DND-41 (cell line): ENCODE measurements around the gene LRP6.

Experiments used
- ATAC-seq: fragments of 200-7000 bp; cut with Tn5 transposase; 3 replicates; pipeline ENCODE4 v1.9.1; 2021; ENCODE audit warnings: low read depth; ENCODE audit not compliant: insufficient read depth
- DNase-seq: peaks from one replicate; pipeline ENCODE4 v3.0.0-alpha.2; 2020
- H2AFZ ChIP-seq: 2 replicates; pipeline ENCODE4 v1.6.0; 2012; ENCODE audit warnings: low read depth, low read length
- H3K27ac ChIP-seq: 2 replicates; pipeline ENCODE4 v1.5.1; 2012; ENCODE audit warnings: low read length, inconsistent platforms
- H3K27me3 ChIP-seq: fragments of 200-600 bp; sonication (generic); 2 replicates; pipeline ENCODE4 v1.6.0; 2012; ENCODE audit warnings: low read length, mild to moderate bottlenecking, inconsistent platforms; ENCODE audit not compliant: insufficient read depth, poor library complexity
- H3K36me3 ChIP-seq: 2 replicates; pipeline ENCODE4 v1.5.1; 2012; ENCODE audit warnings: low read length, inconsistent platforms; ENCODE audit not compliant: insufficient read depth
- H3K4me1 ChIP-seq: 2 replicates; pipeline ENCODE4 v1.5.1; 2012; ENCODE audit warnings: mild to moderate bottlenecking, low read length; ENCODE audit not compliant: insufficient read depth
- H3K4me2 ChIP-seq: 2 replicates; pipeline ENCODE4 v1.6.0; 2012; ENCODE audit warnings: mild to moderate bottlenecking, moderate library complexity, low read length, inconsistent platforms; ENCODE audit not compliant: insufficient read depth
- H3K4me3 ChIP-seq, 2 experiments: fragments of 200-600 bp in 1 of 2; shearing (Covaris generic) in 1 of 2; 2 replicates each; pipeline ENCODE4 v1.5.1; 2012 to 2016; ENCODE audit warnings: inconsistent platforms in 2 of 2, low read length in 2 of 2, mild to moderate bottlenecking in 2 of 2, low read depth in 1 of 2, moderate library complexity in 1 of 2
- H3K79me2 ChIP-seq: 2 replicates; pipeline ENCODE4 v1.6.0; 2012; ENCODE audit warnings: low read length, inconsistent platforms; ENCODE audit not compliant: insufficient read depth
- H3K9ac ChIP-seq: 2 replicates; pipeline ENCODE4 v1.6.0; 2012; ENCODE audit warnings: low read depth, mild to moderate bottlenecking, inconsistent platforms, low read length, moderate library complexity
- H3K9me3 ChIP-seq: 2 replicates; pipeline ENCODE4 v1.5.1; 2012; ENCODE audit warnings: low read length, moderate library complexity, mild to moderate bottlenecking, inconsistent platforms; ENCODE audit not compliant: insufficient read depth, severe bottlenecking
- H4K20me1 ChIP-seq: 2 replicates; pipeline ENCODE4 v1.6.0; 2012; ENCODE audit warnings: low read length; ENCODE audit not compliant: insufficient read depth
- EZH2 ChIP-seq: IDR thresholded peaks from 3 replicates; pipeline ENCODE4 v1.6.1; 2012; ENCODE audit warnings: borderline replicate concordance, low read depth, mild to moderate bottlenecking, moderate library complexity, low read length, inconsistent platforms; ENCODE audit not compliant: severe bottlenecking
- TF ChIP-seq, protein P1 (sequence below): IDR thresholded peaks from 2 replicates; pipeline ENCODE4 v1.5.1; 2012; ENCODE audit warnings: borderline replicate concordance, low read length, moderate library complexity, mild to moderate bottlenecking; ENCODE audit not compliant: poor library complexity, severe bottlenecking; ENCODE audit errors: extremely low read depth

Gene LRP6

GRCh38 chr12:12097891-12098690, 168.8 kb downstream of the LRP6 start:
- Histone ChIP-seq H3K79me2 (no peaks in the 10 kb centered on the region), H3K4me3 (no peak overlapping the region), H3K36me3 (no peaks in the 10 kb centered on the region), H3K9ac (no peak overlapping the region), H3K9me3 (no peaks in the 10 kb centered on the region), H3K27me3 (no peaks in the 10 kb centered on the region), H4K20me1 (no peaks in the 10 kb centered on the region), H3K4me2 (no peak overlapping the region), H3K27ac (no peak overlapping the region), H2AFZ (no peak overlapping the region), H3K4me1 (no peaks in the 10 kb centered on the region)
- ATAC-seq (no peak), DNase-seq (no peak)
- no peak for TF ChIP-seq EZH2
- TF ChIP-seq, protein P1, sequence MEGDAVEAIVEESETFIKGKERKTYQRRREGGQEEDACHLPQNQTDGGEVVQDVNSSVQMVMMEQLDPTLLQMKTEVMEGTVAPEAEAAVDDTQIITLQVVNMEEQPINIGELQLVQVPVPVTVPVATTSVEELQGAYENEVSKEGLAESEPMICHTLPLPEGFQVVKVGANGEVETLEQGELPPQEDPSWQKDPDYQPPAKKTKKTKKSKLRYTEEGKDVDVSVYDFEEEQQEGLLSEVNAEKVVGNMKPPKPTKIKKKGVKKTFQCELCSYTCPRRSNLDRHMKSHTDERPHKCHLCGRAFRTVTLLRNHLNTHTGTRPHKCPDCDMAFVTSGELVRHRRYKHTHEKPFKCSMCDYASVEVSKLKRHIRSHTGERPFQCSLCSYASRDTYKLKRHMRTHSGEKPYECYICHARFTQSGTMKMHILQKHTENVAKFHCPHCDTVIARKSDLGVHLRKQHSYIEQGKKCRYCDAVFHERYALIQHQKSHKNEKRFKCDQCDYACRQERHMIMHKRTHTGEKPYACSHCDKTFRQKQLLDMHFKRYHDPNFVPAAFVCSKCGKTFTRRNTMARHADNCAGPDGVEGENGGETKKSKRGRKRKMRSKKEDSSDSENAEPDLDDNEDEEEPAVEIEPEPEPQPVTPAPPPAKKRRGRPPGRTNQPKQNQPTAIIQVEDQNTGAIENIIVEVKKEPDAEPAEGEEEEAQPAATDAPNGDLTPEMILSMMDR = no peak

- H4K20me1 ChIP-seq = no peaks in the 10 kb centered on the region
- no peaks in the 10 kb centered on the region for H3K9me3 ChIP-seq
- no peak for ATAC-seq
These were observed 171.8 kb downstream of the LRP6 start for GRCh38 chr12:12095021-12095420.

DNA sequence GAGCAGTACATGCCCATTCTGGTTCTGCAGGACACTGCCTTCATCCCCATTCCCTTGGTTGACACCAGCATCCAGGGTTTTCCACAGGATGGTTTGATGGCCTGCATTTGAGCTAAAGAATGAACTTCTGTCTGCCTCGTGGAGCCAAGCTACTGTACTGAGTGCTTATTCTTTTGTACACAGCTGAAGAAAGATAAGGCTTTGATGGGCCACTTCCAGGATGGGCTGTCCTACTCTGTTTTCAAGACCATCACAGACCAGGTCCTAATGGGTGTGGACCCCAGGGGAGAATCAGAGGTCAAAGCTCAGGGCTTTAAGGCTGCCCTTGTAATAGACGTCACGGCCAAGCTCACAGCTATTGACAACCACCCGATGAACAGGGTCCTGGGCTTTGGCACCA, 172.4 kb downstream of the LRP6 start:
- Histone ChIP-seq H2AFZ (no peak overlapping the region), H3K4me1 (no peaks in the 10 kb centered on the region), H3K27me3 (peaks cover 7% of the 10 kb centered on the region), H3K36me3 (no peaks in the 10 kb centered on the region), H4K20me1 (no peaks in the 10 kb centered on the region), H3K4me2 (no peak overlapping the region), H3K27ac (no peak overlapping the region), H3K9ac (no peak overlapping the region), H3K4me3 (no peak overlapping the region), H3K9me3 (no peaks in the 10 kb centered on the region), H3K79me2 (no peaks in the 10 kb centered on the region)
- no peak for ATAC-seq
- no peak for DNase-seq
- TF ChIP-seq, protein P1 = no peak
- TF ChIP-seq EZH2 = no peak

More at GRCh38 chr12:12095021-12095420, 171.8 kb downstream of the LRP6 start:
- TF ChIP-seq EZH2 = no peak
- Histone ChIP-seq H3K27me3 (peaks cover 7% of the 10 kb centered on the region), H3K79me2 (no peaks in the 10 kb centered on the region), H2AFZ (no peak overlapping the region), H3K4me2 (no peak overlapping the region), H3K4me1 (no peaks in the 10 kb centered on the region), H3K27ac (no peak overlapping the region), H3K4me3 (no peak overlapping the region), H3K36me3 (no peaks in the 10 kb centered on the region), H3K9ac (no peak overlapping the region)
- DNase-seq = no peak

DNA sequence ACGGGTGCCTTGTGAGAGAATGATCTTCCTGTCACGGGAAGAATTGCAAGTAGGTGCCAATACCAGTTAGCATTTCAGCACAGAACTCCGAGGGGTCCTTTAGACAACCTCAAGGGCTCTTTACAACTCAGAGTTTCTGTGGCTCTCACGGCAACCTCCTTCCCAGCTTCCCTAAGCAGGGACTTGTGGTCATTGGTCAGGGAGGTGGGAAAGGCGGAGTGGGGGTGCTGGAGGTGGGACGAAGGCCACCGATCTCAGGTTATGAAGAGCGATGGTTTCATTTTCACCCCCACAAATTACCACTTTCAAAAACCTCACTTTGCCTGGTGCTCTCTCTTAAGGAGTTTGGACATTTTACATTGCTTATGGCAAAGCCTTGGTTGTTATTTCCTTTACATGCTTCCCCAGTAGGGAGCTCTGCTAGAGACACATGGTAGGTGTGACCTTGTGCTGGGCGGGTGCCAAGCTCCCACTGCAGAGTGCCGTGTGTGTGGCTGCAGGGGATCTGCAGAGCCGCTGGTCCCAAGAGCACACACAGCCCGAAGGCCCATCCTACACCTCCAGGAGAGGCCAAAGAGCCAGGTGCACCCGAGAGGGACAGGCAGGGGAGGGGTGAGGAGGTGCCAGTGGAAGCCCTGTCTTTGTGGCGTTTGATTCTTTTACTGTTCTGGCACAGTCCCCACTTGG, 174.7 kb downstream of the LRP6 start:
- H3K9ac ChIP-seq = no peak overlapping the region
- no peaks in the 10 kb centered on the region for H4K20me1 ChIP-seq
- ATAC-seq (no peak), DNase-seq (no peak)
- no peak overlapping the region for H3K4me3 ChIP-seq
- H3K79me2 ChIP-seq = no peaks in the 10 kb centered on the region
- no peak overlapping the region for H3K27ac ChIP-seq
- no peak overlapping the region for H2AFZ ChIP-seq
- no peak overlapping the region for H3K4me2 ChIP-seq
- TF ChIP-seq EZH2 = no peak
- TF ChIP-seq, protein P1 = no peak
- peaks cover 7% of the 10 kb centered on the region for H3K27me3 ChIP-seq
- no peaks in the 10 kb centered on the region for H3K9me3 ChIP-seq
- no peaks in the 10 kb centered on the region for H3K36me3 ChIP-seq
- H3K4me1 ChIP-seq = no peaks in the 10 kb centered on the region
